ENCODE measurements around the gene DCAF11. TPM values are rescaled to one million over a fixed set of nuclear protein-coding genes. Genes with fewer than 3 reads are reported as not detected.

DCAF11 gene
- total RNA-seq, 1 donor from 2014 or later, result 26.9 TPM

DNA sequence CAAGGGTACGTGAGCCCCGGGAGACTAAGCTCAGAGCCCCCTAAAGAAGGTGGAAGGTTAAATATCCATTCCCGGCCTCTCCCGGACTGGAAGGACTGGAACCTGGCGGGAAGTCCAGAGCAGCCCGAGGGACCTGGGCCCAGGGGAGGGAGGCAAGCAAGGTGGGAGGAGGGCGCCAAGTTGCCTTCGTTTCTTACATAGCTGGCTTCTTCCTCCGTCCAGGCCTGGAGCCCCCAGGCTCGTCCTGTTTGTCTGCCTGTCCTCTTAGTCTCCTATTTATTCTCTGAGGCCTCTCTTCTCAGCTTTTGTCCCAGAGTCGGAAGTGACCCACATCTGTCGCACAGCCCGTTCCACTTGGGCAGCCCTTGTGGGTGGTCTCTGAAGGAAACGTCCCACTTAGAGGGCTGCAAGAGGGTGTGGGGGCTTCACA, 19.7 kb upstream of the DCAF11 start:
- Mint-ChIP-seq H3K9me3 (ENCODE audit: unreplicated experiment) (no peaks in the 10 kb centered on the region), H3K4me3 (ENCODE audit: unreplicated experiment) (peak overlapping the region; percentile 93), H3K27ac (ENCODE audit: unreplicated experiment) (peak overlapping the region; percentile 88), H3K4me1 (ENCODE audit: low read depth, unreplicated experiment) (peaks cover 15% of the 10 kb centered on the region), H3K36me3 (ENCODE audit: low read depth, unreplicated experiment) (peaks cover 14% of the 10 kb centered on the region), H3K27me3 (ENCODE audit: low read depth, unreplicated experiment) (peaks cover 4% of the 10 kb centered on the region)
- H3K4me1 ChIP-seq (ENCODE audit: insufficient read depth, low read length), result peaks cover 6% of the 10 kb centered on the region
- peak overlapping the region; percentile 95 for H2AFZ ChIP-seq (ENCODE audit: low read depth, low read length)
- H3K27me3 ChIP-seq (ENCODE audit: insufficient read depth, low read length), result no peaks in the 10 kb centered on the region
- FAIRE-seq, result no peak
- H3K4me3 ChIP-seq (ENCODE audit: insufficient read depth, low read depth, low read length), result peak overlapping the region; percentile 60
- no peaks in the 10 kb centered on the region for H3K79me2 ChIP-seq (ENCODE audit: insufficient read depth, low read length)
- DNase-seq (ENCODE audit: low read depth), result no peak
- H3K27ac ChIP-seq (ENCODE audit: low read depth, low read length), result no peak overlapping the region
- H3K9ac ChIP-seq (ENCODE audit: low read length), result peak overlapping the region; percentile 81
- H3K4me2 ChIP-seq (ENCODE audit: low read length), result peak overlapping the region; percentile 94
- H3K9me3 ChIP-seq (ENCODE audit: insufficient read depth, low read depth, low read length), result no peaks in the 10 kb centered on the region
- TF ChIP-seq, protein P1, sequence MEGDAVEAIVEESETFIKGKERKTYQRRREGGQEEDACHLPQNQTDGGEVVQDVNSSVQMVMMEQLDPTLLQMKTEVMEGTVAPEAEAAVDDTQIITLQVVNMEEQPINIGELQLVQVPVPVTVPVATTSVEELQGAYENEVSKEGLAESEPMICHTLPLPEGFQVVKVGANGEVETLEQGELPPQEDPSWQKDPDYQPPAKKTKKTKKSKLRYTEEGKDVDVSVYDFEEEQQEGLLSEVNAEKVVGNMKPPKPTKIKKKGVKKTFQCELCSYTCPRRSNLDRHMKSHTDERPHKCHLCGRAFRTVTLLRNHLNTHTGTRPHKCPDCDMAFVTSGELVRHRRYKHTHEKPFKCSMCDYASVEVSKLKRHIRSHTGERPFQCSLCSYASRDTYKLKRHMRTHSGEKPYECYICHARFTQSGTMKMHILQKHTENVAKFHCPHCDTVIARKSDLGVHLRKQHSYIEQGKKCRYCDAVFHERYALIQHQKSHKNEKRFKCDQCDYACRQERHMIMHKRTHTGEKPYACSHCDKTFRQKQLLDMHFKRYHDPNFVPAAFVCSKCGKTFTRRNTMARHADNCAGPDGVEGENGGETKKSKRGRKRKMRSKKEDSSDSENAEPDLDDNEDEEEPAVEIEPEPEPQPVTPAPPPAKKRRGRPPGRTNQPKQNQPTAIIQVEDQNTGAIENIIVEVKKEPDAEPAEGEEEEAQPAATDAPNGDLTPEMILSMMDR (IDR thresholded peaks at IDR 0.05; ENCODE audit: insufficient read depth, low read depth, low read length), result no peak
- TF ChIP-seq EZH2 (IDR thresholded peaks at IDR 0.05; ENCODE audit: insufficient read depth, low read length), result no peak
- no peaks in the 10 kb centered on the region for H4K20me1 ChIP-seq (ENCODE audit: insufficient read depth, low read length)
- H3K36me3 ChIP-seq (ENCODE audit: insufficient read depth, low read length), result no peaks in the 10 kb centered on the region

DNA sequence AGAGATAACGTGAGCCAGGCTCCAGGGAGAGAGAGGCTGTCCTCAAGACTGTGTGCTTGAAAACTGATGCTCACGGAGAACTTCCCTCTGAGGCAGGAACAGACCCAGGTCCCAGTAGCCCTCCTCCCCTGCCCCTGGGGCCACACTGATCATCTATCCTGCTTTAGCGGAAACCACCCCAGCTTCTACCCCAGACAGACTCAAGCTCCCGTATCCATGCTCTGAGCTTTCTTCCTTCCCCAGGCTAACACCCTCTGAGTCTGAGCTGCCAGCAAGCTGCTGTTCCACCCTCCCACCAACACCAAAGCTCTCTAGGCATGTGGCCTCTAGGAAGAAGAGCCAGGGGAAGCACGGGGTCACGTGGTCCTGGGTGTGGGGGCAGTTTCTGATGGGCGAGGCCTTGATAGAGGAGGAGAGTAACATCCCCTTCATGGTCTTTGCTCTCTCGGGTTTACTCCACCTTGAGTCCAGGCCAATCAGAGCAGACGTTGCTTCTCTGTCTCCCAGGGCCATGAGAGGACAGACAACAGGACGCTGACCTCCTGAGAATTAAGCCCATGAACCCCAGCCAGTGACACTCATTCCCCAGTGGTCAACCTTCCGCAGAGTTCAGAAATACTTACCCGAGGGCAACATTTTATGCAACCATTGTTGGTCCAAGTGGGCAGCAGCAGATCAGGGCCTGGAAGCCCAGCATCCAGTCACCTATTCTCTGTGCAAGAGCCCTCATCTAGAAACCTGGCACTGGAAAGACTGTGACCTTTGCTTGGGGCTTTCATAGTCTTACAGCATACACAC, 19.1 kb upstream of the DCAF11 start:
- Histone ChIP-seq H3K27me3 (ENCODE audit: insufficient read depth, low read length) (no peaks in the 10 kb centered on the region), H3K4me1 (ENCODE audit: insufficient read depth, low read length) (peaks cover 6% of the 10 kb centered on the region), H3K79me2 (ENCODE audit: insufficient read depth, low read length) (no peaks in the 10 kb centered on the region), H3K27ac (ENCODE audit: low read depth, low read length) (no peak overlapping the region), H3K4me3 (ENCODE audit: insufficient read depth, low read depth, low read length) (peak overlapping the region; percentile 60), H2AFZ (ENCODE audit: low read depth, low read length) (peak overlapping the region; percentile 95), H3K36me3 (ENCODE audit: insufficient read depth, low read length) (no peaks in the 10 kb centered on the region), H4K20me1 (ENCODE audit: insufficient read depth, low read length) (no peaks in the 10 kb centered on the region), H3K4me2 (ENCODE audit: low read length) (peak overlapping the region; percentile 94), H3K9me3 (ENCODE audit: insufficient read depth, low read depth, low read length) (no peaks in the 10 kb centered on the region), H3K9ac (ENCODE audit: low read length) (peak overlapping the region; percentile 81)
- H3K27ac Mint-ChIP-seq (ENCODE audit: unreplicated experiment), result peak overlapping the region; percentile 88
- peak overlapping the region; percentile 93 for H3K4me3 Mint-ChIP-seq (ENCODE audit: unreplicated experiment)
- H3K27me3 Mint-ChIP-seq (ENCODE audit: low read depth, unreplicated experiment), result peaks cover 4% of the 10 kb centered on the region
- no peak for FAIRE-seq
- H3K4me1 Mint-ChIP-seq (ENCODE audit: low read depth, unreplicated experiment), result peaks cover 15% of the 10 kb centered on the region
- H3K9me3 Mint-ChIP-seq (ENCODE audit: unreplicated experiment), result no peaks in the 10 kb centered on the region
- TF ChIP-seq, protein P1 (IDR thresholded peaks at IDR 0.05; ENCODE audit: insufficient read depth, low read depth, low read length), result no peak
- TF ChIP-seq EZH2 (IDR thresholded peaks at IDR 0.05; ENCODE audit: insufficient read depth, low read length), result no peak
- DNase-seq (ENCODE audit: low read depth), result no peak
- peaks cover 18% of the 10 kb centered on the region for H3K36me3 Mint-ChIP-seq (ENCODE audit: low read depth, unreplicated experiment)

Measured in astrocyte (in vitro differentiated cells and primary cell).